IPS DF 19.7 (cell line): ENCODE results near the gene DDIT3.
"Not testable (repeated sequence)": the region's sequence is repeated elsewhere in the genome, so short reads cannot be mapped to it uniquely, and the experiment has no call there.

ENCODE experiments used
- DNase-seq: peaks from one replicate; pipeline ENCODE4 v3.0.0-alpha.2; 2013; ENCODE audit warnings: low read depth, low spot score

DDIT3 gene

DNA sequence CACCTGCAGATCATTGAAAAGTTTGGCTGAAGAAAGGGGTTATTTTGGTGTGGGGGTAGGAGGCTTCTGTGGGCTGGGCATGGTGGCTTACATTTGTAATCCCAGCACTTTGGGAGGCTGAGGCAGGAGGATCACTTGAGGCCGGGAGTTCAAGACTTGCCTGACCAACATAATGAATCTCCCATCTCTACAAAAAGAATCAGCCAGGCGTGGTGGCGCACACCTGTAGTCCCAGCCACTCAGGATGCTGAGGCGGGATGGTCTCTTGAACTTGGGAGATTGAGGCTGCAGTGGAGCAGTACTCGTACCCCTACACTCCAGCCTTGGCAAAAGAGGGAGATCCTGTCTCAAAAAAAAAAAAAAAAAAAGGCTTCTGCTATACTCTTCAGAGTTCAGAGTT is 7.0 kb downstream of the DDIT3 start:
- no peak for DNase-seq

GRCh38 chr12:57512665-57513064 is 7.6 kb downstream of the DDIT3 start:
- no peak for DNase-seq

DNA sequence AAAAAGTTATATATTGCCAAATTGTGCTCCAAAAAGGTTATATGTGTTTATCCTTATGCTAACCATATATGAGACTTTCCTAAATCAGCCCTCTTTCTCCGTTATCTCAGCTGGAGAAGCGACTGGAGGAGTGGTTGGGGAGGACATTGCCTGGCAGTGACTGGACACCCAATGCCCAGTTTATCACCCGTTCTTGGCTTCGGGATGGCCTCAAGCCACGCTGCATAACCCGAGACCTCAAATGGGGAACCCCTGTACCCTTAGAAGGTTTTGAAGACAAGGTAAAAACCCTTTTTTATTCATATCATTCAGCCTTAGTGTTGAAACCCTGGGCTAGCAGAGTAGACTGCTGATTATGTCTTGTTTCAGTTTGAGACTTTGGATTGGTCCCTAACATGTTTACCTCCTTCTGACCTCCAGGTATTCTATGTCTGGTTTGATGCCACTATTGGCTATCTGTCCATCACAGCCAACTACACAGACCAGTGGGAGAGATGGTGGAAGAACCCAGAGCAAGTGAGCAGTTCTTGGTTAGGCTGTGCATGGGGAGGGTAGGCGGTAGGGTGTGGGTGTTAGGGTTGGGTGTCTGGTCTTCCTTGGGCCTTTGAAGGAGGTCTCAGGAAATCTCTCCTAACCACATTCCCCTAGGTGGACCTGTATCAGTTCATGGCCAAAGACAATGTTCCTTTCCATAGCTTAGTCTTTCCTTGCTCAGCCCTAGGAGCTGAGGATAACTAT is 8.6 kb downstream of the DDIT3 start:
- no peak for DNase-seq

DNA sequence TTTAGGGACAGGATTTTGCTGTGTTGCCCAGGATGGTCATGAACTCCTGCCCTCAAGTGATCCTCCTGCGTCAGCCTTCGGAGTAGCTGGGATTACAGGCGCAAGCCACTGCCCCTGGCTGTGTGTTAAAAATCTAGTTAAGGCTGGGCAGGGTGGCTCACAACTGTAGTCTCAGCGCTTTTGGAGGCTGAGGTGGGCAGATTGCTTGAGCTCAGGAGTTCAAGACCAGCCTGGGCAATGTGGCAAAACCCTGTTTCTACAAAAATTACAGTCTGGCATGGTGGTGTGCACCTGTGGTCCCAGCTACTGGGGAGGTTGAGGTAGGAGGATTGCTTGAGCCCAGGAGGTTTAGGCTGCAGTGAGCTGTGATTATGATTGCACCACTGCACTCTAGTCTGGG is 9.2 kb downstream of the DDIT3 start:
- no peak for DNase-seq

DNA sequence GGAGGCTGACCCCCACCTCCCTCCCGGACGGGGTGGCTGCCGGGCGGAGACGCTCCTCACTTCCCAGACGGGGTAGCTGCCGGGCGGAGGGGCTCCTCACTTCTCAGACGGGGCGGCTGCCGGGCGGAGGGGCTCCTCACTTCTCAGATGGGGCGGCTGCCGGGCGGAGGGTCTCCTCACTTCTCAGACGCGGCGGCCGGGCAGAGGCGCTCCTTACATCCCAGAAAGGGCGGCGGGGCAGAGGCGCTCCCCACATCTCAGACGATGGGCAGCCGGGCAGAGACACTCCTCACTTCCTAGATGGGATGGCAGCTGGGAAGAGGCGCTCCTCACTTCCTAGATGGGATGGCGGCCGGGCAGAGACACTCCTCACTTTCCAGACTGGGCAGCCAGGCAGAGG is 12.5 kb downstream of the DDIT3 start:
- not testable (repeated sequence) for DNase-seq

- not testable (repeated sequence) for DNase-seq
These were observed 13.8 kb downstream of the DDIT3 start for GRCh38 chr12:57506541-57506940.

DNA sequence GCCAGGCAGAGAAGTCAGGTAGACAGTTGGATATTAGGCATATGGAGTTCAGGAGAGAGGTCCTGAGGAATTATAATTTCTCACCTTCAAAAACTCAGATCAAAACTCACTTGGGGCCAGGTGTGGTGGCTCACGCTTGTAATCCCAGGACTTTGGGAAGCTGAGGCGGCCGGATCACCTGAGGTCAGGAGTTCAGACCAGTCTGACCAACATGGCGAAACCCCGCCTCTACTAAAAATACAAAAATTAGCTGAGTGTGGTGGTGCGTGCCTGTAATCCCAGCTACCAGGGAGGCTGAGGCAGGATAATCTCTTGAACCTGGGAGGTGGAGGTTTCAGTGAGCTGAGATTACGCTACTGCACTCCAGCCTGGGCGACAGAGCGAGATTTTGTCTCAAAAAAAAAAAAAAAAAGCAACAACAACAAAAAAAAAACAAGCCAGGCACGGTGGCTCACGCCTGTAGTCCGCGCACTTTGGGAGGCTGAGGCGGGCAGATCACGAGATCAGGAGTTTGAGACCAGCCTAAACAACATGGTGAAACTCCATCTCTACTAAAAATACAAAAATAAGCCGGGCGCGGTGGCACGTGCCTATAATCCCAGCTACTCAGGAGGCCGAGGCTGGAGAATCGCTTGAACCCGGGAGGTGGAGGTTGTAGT is 17.9 kb downstream of the DDIT3 start:
- DNase-seq = not testable (repeated sequence)

DNA sequence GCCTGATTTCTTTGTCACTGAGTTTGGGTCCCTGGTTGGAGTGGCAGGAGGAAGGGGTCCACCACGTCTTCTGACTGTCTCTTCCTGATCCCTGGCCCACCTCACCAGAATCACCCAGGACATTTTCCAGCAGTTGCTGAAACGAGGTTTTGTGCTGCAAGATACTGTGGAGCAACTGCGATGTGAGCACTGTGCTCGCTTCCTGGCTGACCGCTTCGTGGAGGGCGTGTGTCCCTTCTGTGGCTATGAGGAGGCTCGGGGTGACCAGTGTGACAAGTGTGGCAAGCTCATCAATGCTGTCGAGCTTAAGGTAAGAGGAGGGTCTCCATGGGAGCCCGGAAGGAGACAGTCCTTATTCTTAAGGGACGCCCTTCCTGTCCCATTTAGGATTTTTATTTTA is 20.1 kb downstream of the DDIT3 start:
- no peak for DNase-seq

- no peak for DNase-seq
These were observed 21.7 kb downstream of the DDIT3 start for GRCh38 chr12:57498571-57498970.

DNA sequence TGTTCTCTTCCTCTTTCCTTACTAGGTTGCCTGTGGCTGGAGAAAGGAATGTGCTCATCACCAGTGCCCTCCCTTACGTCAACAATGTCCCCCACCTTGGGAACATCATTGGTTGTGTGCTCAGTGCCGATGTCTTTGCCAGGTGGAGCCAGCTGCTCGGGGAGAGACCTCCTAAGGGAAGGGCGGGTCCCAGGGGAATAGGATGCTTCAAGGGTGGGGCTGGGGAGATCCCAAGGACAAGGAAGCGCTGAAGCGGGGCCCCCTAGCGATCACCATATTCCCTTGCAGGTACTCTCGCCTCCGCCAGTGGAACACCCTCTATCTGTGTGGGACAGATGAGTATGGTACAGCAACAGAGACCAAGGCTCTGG is 22.2 kb downstream of the DDIT3 start:
- no peak for DNase-seq

GRCh38 chr12:57497223-57498131 is 22.8 kb downstream of the DDIT3 start:
- DNase-seq = no peak

GRCh38 chr12:57496822-57497221 is 23.5 kb downstream of the DDIT3 start:
- DNase-seq = no peak

DNA sequence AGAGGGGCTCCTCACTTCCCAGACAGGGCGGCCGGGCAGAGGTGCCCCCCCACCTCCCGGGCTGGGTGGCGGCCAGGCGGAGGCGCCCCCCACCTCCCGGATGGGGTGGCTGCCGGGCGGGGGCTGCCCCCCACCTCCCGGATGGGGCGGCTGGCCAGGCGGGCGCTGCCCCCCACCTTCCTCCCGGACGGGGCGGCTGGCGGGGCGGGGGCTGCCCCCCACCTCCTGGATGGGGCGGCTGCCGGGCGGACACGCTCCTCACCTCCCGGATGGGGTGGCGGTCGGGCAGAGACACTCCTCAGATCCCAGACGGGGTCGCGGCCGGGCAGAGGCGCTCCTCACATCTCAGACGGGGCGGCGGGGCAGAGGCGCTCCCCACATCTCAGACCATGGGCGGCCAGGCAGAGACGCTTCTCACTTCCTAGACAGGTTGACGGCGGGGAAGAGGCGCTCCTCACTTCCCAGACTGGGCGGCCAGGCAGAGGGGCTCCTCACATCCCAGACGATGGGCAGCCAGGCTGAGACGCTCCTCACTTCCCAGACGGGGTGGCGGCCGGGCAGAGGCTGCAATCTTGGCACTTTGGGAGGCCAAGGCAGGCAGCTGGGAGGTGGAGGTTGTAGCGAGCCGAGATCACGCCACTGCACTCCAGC is 25.1 kb downstream of the DDIT3 start:
- DNase-seq = not testable (repeated sequence)

DNA sequence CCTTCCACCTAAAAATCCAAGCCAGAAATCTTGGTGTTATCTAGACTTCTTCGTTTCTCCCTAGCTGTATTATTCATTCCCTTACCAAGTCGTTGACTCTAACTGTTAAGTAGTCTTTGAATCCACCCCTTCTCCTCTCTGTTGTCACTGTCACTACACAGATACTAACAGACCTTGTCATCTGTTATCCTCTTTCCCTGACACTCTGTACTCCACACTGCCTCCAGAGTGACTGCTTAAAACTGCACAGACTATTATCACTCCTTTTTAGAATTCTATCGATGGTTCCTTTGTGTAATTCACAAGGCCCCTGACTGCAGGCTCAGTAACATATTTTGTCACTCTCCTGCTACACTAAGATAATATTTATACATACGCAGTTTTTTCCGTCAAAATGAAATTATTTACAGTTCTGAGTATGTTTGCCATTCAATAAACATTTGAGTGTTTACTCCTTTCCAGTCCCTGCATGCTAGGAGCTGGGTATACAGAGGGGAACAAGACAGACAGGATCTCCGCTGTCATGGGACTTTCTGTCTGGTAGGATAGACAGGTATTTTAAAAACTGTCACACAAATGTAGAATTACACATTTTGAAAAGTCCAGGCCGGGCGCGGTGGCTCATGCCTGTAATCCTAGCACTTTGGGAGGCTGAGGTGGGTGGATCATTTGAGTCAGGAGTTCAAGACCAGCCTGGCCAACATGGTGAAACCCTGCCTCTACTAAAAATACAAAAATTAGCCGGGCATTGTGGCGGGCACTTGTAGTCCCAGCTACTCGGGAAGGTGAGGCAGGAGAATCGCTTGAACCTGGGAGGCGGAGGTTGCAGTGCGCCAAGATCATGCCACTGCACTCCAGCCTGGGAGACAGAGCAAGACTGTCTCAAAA is 28.7 kb downstream of the DDIT3 start:
- no peak for DNase-seq

- no peak for DNase-seq
These were observed 30.2 kb downstream of the DDIT3 start for GRCh38 chr12:57490126-57490525.

GRCh38 chr12:57489157-57489641 is 31.1 kb downstream of the DDIT3 start:
- no peak for DNase-seq

DNA sequence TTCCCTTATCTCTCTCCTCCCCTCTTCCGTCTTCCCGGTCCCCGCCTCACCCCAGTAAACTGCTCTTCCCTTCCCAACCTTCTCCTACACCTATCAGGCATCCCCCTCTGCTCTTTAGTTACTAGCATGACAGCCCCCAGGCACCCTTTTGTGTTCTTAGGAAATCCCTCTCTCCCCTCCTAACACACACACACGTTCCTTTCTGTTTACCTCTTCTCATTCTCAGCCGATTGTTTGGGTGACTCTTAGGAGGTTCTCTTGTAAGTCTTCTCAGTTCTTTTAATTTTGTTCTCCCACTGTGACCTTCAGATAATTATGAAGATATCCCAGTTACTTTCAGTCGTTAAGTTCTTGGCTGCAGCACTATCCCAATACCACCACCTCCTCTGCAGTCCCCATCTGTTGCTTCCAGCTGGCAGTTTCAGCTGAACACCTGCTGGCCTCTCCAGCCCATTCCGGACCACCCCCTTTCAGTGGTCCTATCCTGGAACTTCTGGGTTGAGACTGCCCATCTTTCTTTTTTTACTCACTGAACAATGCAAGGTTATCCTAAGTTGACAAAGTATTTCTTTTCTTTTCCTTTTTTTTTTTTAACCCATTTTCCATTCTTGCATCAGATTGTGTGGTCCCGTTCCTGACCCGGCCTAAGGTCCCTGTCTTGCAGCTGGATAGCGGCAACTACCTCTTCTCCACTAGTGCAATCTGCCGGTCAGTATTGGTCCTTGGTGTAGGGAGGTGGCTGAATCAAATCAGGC is 31.7 kb downstream of the DDIT3 start:
- no peak for DNase-seq

DNA sequence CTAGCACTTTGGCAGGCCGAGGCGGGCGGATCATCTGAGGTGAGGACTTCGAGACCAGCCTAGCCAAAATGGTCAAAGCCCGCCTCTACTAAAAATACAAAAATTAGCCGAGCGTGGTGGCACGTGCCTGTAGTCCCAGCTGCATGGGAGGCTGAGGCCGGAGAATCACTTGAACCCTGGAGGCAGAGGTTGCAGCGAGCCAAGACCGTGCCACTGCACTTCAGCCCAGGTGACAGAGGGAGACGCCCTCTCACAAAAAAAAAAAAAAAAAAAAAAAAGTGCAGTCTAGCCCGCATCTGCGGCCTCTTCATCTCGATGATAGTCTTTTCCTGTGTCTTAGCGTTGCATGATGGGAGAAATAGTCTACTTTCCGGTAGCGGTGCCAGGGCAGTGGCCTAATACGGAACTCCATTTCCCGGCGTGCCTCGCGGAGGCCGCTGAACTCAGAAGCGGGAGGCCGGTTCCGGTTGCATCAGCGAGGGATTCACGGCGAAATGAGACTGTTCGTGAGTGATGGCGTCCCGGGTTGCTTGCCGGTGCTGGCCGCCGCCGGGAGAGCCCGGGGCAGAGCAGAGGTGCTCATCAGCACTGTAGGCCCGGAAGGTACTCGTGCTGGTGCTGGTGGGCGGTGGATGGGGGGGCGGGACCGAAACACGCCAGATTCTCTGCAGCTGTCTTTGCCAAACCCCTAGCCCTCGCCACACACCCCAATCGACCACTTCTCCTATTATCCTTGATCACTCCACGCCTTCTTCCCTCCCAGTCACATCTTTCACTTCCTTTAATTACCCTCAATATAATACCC is 32.5 kb downstream of the DDIT3 start, which contains the start of gene MARS1:
Gene MARS1 (plus strand): TSS at position 472 of the 805 bp plus-strand sequence. CDS start 23 bp downstream, at position 495.
- DNase-seq = peak; percentile 99

DNA sequence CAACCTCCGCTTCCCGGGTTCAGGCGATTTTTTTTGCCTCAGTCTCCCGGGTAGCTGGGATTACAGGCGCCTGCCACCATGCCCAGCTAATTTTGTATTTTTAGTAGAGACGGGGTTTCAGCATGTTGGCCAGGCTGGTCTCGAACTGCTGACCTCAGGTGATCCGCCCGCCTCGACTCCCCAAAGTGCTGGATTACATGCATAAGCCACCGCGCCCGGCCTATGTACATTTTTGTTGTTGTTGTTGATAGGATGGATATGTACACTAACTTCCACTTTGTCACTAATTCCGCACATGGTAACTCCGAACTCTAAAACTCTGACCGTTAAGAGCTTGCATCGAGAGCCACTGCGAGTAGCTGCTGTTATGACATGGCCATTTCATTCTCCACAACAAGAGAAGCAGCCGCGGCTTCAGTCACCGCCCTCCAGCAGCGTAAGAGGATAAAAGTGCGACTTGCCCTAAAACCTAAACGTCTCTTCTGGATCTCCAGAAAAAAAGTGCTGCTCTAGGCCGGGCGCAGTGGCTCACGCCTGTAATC is 33.2 kb downstream of the DDIT3 start:
- DNase-seq = no peak
